ENCODE results near the gene STX12.
"Not testable (repeated sequence)": the region's sequence is repeated elsewhere in the genome, so short reads cannot be mapped to it uniquely, and the experiment has no call there.

Gene STX12

GRCh38 chr1:27831568-27832410 lies 58.8 kb downstream of the STX12 start:
- peak; percentile 19 for DNase-seq

- no peak for DNase-seq
Observed at GRCh38 chr1:27832762-27833161, 59.7 kb downstream of the STX12 start.

GRCh38 chr1:27833470-27833869 lies 60.5 kb downstream of the STX12 start:
- DNase-seq: no peak

- DNase-seq: no peak
Observed at GRCh38 chr1:27835046-27835445, 62.0 kb downstream of the STX12 start.

- DNase-seq: no peak
Observed at GRCh38 chr1:27835501-27835900, 62.5 kb downstream of the STX12 start.

GRCh38 chr1:27849951-27850350 lies 76.9 kb downstream of the STX12 start:
- no peak for DNase-seq

- DNase-seq: no peak
Observed at GRCh38 chr1:27855085-27855484, 82.1 kb downstream of the STX12 start.

GRCh38 chr1:27856561-27857343 lies 83.7 kb downstream of the STX12 start:
- DNase-seq: no peak

GRCh38 chr1:27857552-27857951 lies 84.5 kb downstream of the STX12 start:
- not testable (repeated sequence) for DNase-seq

GRCh38 chr1:27858072-27858948 lies 85.3 kb downstream of the STX12 start:
- peak; percentile 93 for DNase-seq

- no peak for DNase-seq
Observed at GRCh38 chr1:27858949-27859576, 86.0 kb downstream of the STX12 start.

GRCh38 chr1:27861436-27861835 lies 88.4 kb downstream of the STX12 start:
- no peak for DNase-seq

- no peak for DNase-seq
Observed at GRCh38 chr1:27862004-27862403, 89.0 kb downstream of the STX12 start.

GRCh38 chr1:27862671-27863537 lies 89.9 kb downstream of the STX12 start:
- DNase-seq: peak; percentile 59

GRCh38 chr1:27863538-27863915 lies 90.5 kb downstream of the STX12 start:
- DNase-seq: no peak

GRCh38 chr1:27864264-27864895 lies 91.4 kb downstream of the STX12 start:
- DNase-seq: no peak

- no peak for DNase-seq
Observed at GRCh38 chr1:27865821-27866220, 92.8 kb downstream of the STX12 start.

- no peak for DNase-seq
Observed at GRCh38 chr1:27868556-27868931, 95.5 kb downstream of the STX12 start.

- DNase-seq: peak; percentile 83
Observed at GRCh38 chr1:27868932-27869718, 96.1 kb downstream of the STX12 start.

- peak; percentile 41 for DNase-seq
Observed at GRCh38 chr1:27869719-27870085, 96.7 kb downstream of the STX12 start.
